NCI-H128 (cell line): ENCODE results near the gene PCCA.

ENCODE experiments used
- DNase-seq: peaks from one replicate; lab custom pipeline; 2025; ENCODE audit not compliant: unreplicated experiment; lab: John Stamatoyannopoulos, UW

The PCCA gene

DNA sequence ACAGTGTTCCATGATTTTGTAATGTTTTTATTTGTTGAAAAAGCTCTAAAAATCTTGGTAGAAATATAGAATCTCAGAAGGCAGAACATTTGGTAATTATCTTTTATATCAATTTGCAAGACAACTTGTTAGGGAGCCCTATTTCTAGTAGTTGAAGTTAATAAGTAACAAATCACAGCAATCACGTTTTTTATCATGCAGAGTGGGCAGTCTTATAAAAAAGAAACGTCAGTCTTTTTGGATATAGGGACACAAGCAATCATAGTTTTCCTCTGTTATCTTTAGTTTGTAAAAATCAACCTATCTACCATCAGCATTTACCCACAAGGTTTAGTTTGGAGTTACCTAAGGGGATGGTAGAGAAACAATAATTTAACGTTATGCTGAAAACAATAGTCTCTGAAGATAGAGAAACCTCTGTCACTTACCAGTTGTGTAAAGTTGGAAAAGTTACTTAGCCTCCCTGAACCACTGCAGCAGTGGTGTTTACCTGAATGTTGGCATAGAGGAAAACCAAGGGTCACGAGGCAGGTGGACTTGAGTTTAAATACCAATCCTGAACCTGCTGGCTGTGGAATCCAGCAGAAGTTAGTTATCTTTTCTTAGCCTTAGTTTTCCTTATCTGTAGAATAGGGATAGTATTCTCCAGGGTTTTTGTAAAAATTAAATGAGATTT is 306.9 kb downstream of the PCCA start:
- DNase-seq, result no peak

- DNase-seq, result no peak
These were observed 307.9 kb downstream of the PCCA start for GRCh38 chr13:100396776-100397175.

- no peak for DNase-seq
These were observed 308.7 kb downstream of the PCCA start for GRCh38 chr13:100397627-100398026.

GRCh38 chr13:100398360-100398759 is 309.5 kb downstream of the PCCA start:
- DNase-seq, result no peak

- DNase-seq, result peak; percentile 29
These were observed 310.6 kb downstream of the PCCA start for GRCh38 chr13:100399455-100399854.

GRCh38 chr13:100403675-100404074 is 314.8 kb downstream of the PCCA start:
- DNase-seq, result no peak

GRCh38 chr13:100409132-100409531 is 320.2 kb downstream of the PCCA start:
- no peak for DNase-seq

DNA sequence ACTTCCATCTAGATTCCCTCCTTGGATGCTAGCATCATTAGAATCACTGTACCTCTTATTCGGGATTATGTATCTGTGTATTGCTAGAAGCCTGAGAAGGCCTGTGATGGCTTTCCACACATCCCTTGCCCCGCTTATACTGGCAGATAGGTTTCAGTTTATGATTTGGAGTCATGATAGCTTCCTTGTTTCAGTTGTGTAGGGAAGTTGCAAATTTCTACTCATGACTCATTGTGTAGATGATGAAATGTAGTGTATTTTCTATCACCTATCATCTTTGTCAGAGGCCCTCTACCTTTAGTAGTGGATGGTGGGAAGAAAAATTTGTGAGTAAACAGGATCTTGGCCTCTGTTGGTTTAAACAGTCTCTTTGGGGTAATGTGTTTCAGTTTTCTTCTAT is 334.5 kb downstream of the PCCA start:
- no peak for DNase-seq

- no peak for DNase-seq
These were observed 340.1 kb downstream of the PCCA start for GRCh38 chr13:100428986-100429385.

GRCh38 chr13:100432611-100433010 is 343.7 kb downstream of the PCCA start:
- DNase-seq, result no peak

DNA sequence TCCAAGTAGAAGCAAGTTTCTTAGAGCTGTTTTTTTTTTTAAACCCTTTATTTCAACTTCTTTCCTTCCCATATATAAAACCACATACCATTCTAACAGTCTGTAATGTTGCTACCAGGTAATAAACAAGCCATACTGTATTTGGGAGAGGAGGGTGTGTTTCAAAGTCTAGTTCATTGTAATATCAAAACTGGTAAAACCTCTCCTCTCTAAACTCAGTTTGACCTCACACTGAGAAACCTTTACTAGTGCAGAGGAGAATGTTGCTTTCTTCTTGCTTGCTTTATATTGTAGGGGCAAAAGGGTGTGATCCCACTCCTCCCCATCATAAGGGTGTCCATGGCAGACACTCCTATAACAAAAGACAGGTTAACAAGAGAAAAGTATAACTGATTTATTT is 344.6 kb downstream of the PCCA start:
- DNase-seq, result no peak

DNA sequence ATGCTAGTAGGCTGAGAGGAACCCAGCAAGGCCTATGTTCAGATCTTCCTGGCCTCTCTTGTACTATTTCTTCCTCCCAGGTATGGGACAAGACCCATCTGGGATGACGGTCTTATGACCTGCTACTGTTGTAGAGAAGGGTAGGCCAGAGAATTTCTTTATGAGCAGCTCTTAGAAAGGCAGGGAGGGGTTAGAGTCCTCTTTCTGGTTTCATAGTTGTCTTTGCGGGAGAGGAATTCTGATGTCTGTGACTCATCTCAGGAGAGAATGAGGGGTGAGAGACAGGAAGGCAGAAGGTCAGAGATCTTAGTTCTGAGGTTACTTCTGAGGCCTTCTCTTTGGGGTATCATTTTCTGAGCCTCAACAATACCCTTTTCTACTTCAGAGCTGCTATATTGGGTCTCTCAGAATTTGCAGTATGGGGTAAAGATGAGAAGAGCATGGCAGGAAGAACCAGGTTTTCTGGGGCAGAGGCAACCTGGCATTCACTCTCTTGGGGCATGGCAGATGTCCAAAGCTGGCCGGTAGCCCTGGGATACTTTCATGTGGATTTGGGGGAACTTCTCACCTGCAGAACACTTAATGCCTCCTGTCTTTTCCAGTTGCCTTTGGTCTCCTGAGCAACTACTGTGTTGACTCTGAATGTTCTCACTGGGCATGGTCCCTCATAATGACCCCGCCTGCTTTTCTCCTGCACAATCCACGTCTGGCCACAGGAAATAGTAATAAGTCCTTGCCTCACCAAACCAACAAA is 345.3 kb downstream of the PCCA start:
- DNase-seq, result no peak

DNA sequence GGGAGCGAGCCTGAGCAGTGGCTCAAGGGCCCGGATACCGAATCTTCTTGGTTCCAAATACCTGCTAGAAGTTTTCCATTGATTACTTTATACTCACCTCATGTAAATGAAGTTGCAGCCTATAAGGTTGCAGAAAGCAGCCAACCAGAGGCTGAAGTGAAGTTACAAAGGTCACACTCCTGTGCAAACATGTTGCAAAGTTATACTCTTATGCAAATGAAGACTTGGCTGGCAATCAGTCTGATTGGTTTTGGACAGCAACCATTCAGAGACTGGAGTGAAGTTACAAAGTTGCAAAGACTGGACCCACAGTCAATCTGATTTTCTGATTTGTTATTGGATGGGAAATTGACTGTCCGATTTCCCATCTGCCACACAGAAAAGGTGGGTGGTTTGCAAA is 347.2 kb downstream of the PCCA start:
- no peak for DNase-seq

DNA sequence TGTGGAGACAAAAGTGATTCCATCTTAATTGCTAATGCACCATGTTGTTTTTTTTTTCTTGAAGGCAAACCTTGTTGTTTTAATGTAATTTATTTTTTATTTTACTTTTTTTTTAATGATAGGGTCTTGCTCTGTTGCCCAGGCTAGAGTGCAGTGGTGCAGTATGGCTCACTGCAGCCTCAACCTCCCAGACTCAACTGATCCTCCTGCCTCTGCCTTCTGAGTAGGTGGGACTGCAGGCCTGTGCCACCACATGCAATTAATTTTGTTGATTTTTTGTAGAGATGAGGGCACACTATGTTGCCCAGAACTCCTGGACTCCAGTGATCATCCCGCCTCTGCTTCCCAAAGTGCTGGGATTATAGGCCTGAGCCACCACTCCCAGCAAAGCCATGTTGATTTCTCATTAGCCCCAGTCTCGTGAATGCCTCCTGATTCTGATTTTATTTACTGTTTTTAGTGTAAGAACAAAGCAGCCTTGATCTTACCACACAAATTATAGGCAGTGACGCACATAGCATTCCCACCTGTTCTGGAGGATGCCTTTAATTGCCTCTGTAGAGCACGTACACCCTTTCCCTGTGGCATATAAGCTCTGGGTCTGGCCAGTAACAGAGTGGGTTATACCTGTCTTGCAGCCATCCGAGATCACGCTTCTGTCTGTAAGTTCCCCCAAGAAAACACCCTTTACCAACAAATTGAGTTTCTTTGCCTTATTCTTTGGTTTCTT is 349.3 kb downstream of the PCCA start:
- no peak for DNase-seq

- no peak for DNase-seq
These were observed 350.5 kb downstream of the PCCA start for GRCh38 chr13:100439247-100439970.

- no peak for DNase-seq
These were observed 352.0 kb downstream of the PCCA start for GRCh38 chr13:100440751-100441425.

DNA sequence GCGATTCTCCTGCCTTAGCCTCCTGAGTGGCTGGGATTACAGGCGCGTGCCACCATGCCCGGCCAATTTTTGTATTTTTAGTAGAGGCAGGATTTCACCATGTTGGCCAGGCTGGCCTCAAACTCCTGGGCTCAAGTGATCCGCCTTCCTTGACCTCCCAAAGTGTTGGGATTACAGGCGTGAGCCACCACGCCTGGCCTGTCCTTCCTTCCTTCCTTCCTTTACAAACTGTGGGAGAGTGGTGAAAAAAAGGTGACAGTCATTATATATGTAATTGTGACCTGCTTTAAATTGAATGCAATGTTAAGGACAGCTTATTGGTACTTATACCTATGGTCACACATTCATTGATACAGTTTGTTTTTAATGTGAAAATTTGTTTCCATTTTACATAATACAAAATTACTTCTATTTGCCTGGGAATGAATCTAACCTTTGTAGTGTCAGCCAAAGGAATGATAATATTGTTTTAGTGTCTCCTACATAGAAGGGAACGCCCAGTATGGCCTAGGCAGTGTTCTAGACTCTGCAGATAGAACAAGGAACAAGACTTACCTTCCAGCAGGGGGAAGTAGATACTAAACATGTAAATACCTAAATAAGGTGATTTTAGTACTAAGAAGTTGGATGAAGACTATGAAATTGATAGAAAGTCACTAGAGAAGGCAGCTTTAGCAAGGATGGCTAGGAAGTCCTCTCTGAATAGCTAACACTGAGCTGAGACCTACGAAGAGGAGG is 353.4 kb downstream of the PCCA start:
- DNase-seq, result no peak

GRCh38 chr13:100443278-100443997 is 354.5 kb downstream of the PCCA start:
- DNase-seq, result no peak

DNA sequence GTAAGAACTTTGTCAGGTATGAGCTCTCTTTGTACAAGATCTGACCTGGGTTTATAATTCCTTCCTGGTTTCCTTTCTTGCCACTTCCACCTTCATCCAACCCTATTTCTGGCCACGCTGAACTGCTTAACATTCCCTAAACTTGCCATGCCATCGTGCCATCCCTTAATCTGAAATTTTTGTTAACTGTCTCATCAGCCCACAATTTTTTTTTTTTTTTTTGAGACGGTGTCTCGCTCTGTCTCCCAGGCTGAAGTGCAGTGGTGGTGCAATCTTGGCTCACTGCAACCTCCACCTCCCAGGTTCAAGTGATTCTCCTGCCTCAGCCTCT is 355.1 kb downstream of the PCCA start:
- DNase-seq, result no peak

DNA sequence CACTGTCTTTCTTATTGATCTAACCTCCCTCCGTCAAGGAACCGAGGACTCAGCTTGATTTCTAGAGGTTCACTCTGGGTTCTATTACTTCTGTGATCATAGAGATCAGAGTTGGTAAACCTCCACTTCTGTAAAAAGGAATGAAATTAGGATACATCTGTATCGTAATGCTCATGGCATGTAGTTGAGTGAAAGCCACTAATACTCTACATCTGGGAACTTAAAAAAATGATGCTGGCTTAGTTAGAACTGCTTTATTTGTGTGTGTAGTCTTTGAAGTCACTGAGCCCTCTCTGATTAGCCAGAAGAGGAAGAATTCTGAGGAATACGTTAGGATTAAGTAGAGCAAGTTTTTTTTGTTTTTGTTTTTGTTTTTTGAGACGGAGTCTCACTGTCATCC is 358.9 kb downstream of the PCCA start:
- DNase-seq, result no peak
